Adipocyte (in vitro differentiated cells): ENCODE results near the gene MS4A13.
"Not testable (repeated sequence)": the region's sequence is repeated elsewhere in the genome, so short reads cannot be mapped to it uniquely, and the experiment has no call there.

Experiments used
- DNase-seq: peaks from one replicate; pipeline ENCODE4 v3.0.0-alpha.2; 2015; ENCODE audit warnings: low read depth
- H3K27me3 ChIP-seq: replicated peaks from 2 replicates; pipeline ENCODE4 v1.7.0; 2013; ENCODE audit warnings: mild to moderate bottlenecking, low read length, moderate library complexity; ENCODE audit not compliant: control insufficient read depth, insufficient read depth
- H3K36me3 ChIP-seq: 2 replicates; pipeline ENCODE4 v1.7.0; 2013; ENCODE audit warnings: low read length, mild to moderate bottlenecking, moderate library complexity; ENCODE audit not compliant: control insufficient read depth, insufficient read depth, severe bottlenecking
- H3K4me1 ChIP-seq: 2 replicates; pipeline ENCODE4 v1.7.0; 2013; ENCODE audit warnings: mild to moderate bottlenecking, low read length, moderate library complexity; ENCODE audit not compliant: control insufficient read depth, insufficient read depth
- H3K4me3 ChIP-seq: 2 replicates; pipeline ENCODE4 v1.7.0; 2013; ENCODE audit warnings: mild to moderate bottlenecking, low read length, moderate library complexity
- H3K9ac ChIP-seq: 2 replicates; pipeline ENCODE4 v1.7.0; 2013; ENCODE audit warnings: mild to moderate bottlenecking, low read length, moderate library complexity
- H3K9me3 ChIP-seq: 2 replicates; pipeline ENCODE4 v1.7.0; 2013; ENCODE audit warnings: mild to moderate bottlenecking, low read length, moderate library complexity; ENCODE audit not compliant: control insufficient read depth

The MS4A13 gene

GRCh38 chr11:60502221-60502775 is 12.9 kb upstream of the MS4A13 start:
- Histone ChIP-seq H3K9ac (no peak overlapping the region), H3K27me3 (no peaks in the 10 kb centered on the region), H3K9me3 (peaks cover 3% of the 10 kb centered on the region), H3K4me3 (no peak overlapping the region), H3K36me3 (no peaks in the 10 kb centered on the region), H3K4me1 (no peaks in the 10 kb centered on the region)
- DNase-seq = no peak

- Histone ChIP-seq H3K36me3 (no peaks in the 10 kb centered on the region), H3K4me3 (no peak overlapping the region), H3K9ac (no peak overlapping the region), H3K9me3 (peaks cover 3% of the 10 kb centered on the region), H3K4me1 (no peaks in the 10 kb centered on the region), H3K27me3 (no peaks in the 10 kb centered on the region)
- DNase-seq = no peak
Observed at GRCh38 chr11:60504219-60504905, 10.8 kb upstream of the MS4A13 start.

DNA sequence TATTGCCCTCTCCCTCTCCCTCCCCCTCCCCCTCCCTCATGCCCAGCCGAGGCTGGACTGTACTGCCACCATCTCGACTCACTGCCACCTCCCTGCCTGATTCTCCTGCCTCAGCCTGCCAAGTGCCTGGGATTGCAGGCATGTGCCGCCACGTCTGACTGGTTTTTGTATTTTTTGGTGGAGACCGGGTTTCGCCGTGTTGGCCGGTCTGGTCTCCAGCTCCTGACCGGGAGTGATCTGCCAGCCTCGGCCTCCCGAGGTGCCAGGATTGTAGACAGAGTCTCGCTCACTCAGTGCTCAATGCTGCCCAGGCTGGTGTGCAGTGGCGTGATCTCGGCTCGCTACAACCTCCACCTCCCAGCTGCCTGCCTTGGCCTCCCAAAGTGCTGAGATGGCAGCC is 5.6 kb upstream of the MS4A13 start:
- not testable (repeated sequence) for DNase-seq, H3K27me3 ChIP-seq, H3K9me3 ChIP-seq, H3K9ac ChIP-seq, H3K4me1 ChIP-seq, H3K4me3 ChIP-seq, H3K36me3 ChIP-seq

GRCh38 chr11:60510209-60510608 is 5.0 kb upstream of the MS4A13 start:
- not testable (repeated sequence) for DNase-seq, H3K27me3 ChIP-seq, H3K9ac ChIP-seq, H3K9me3 ChIP-seq, H3K4me1 ChIP-seq, H3K36me3 ChIP-seq, H3K4me3 ChIP-seq

GRCh38 chr11:60511393-60511792 is 3.8 kb upstream of the MS4A13 start:
- Histone ChIP-seq H3K9ac (no peak overlapping the region), H3K27me3 (no peaks in the 10 kb centered on the region), H3K36me3 (no peaks in the 10 kb centered on the region), H3K4me3 (no peak overlapping the region), H3K9me3 (no peaks in the 10 kb centered on the region), H3K4me1 (no peaks in the 10 kb centered on the region)
- no peak for DNase-seq

DNA sequence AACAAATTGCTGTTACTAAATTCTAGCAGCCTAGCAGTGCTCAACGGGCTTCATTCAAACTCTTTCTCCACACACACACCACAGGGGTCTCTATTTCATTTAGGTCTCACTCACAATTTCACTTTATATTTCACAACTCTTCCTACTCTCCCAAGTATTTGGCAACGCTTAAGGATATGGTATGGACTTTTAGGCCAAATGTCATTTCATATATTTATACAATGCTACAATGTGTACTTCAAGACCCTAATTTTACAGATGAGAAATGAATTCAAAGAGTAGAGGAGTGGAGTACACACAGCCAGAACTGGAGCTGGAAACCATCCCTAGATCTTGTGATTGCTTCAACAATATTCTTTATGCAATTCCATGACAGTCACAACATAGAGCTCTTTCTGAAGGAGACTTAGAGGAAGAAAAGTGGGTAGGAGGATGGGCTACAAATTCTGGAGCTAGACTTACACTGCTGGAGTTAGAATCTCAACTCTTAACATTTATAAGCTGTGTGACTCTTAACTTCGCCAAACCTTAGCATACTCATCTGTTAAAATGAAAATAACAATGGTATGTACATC is 2.5 kb upstream of the MS4A13 start:
- Histone ChIP-seq H3K9me3 (no peaks in the 10 kb centered on the region), H3K4me1 (no peaks in the 10 kb centered on the region), H3K27me3 (no peaks in the 10 kb centered on the region), H3K36me3 (no peaks in the 10 kb centered on the region), H3K9ac (no peak overlapping the region), H3K4me3 (no peak overlapping the region)
- no peak for DNase-seq

- no peak overlapping the region for H3K4me3 ChIP-seq
- H3K4me1 ChIP-seq = no peaks in the 10 kb centered on the region
- no peaks in the 10 kb centered on the region for H3K36me3 ChIP-seq
- no peaks in the 10 kb centered on the region for H3K9me3 ChIP-seq
- DNase-seq = no peak
- no peaks in the 10 kb centered on the region for H3K27me3 ChIP-seq
- no peak overlapping the region for H3K9ac ChIP-seq
Observed at GRCh38 chr11:60513496-60514460, 1.4 kb upstream of the MS4A13 start.

DNA sequence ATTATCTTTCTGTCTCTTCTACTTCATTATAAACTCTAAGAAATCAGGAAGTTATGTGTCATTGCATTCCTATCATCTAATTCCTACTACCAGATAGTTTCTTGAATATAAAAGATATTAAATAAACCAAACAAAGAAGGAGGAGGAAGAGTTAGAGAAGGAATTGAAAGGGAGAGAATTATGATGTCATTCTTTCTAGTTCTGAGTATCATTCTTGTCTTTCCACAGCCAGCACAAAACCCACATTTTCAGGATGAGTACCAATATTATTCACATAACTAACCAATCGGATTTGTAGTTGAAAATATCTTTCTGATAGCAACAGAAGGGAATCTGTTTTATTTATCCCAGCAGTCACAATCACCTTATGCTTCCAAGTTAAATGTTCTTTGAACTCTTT is 13.3 kb downstream of the MS4A13 start:
- Histone ChIP-seq H3K4me1 (no peaks in the 10 kb centered on the region), H3K27me3 (no peaks in the 10 kb centered on the region), H3K36me3 (no peaks in the 10 kb centered on the region), H3K4me3 (no peak overlapping the region), H3K9me3 (peaks cover 4% of the 10 kb centered on the region), H3K9ac (no peak overlapping the region)
- no peak for DNase-seq

- no peak for DNase-seq
- Histone ChIP-seq H3K4me3 (no peak overlapping the region), H3K9me3 (peaks cover 4% of the 10 kb centered on the region), H3K27me3 (no peaks in the 10 kb centered on the region), H3K36me3 (no peaks in the 10 kb centered on the region), H3K9ac (no peak overlapping the region), H3K4me1 (no peaks in the 10 kb centered on the region)
Observed at GRCh38 chr11:60528934-60529333, 13.7 kb downstream of the MS4A13 start.

- DNase-seq = no peak
- no peak overlapping the region for H3K4me3 ChIP-seq
- H3K9me3 ChIP-seq = peaks cover 4% of the 10 kb centered on the region
- H3K4me1 ChIP-seq = no peaks in the 10 kb centered on the region
- H3K36me3 ChIP-seq = no peaks in the 10 kb centered on the region
- no peak overlapping the region for H3K9ac ChIP-seq
- no peaks in the 10 kb centered on the region for H3K27me3 ChIP-seq
Observed at GRCh38 chr11:60530454-60531100, 15.4 kb downstream of the MS4A13 start.

- not testable (repeated sequence) for DNase-seq, H3K4me3 ChIP-seq, H3K27me3 ChIP-seq, H3K9ac ChIP-seq, H3K36me3 ChIP-seq, H3K9me3 ChIP-seq, H3K4me1 ChIP-seq
Observed at GRCh38 chr11:60532383-60532782, 17.2 kb downstream of the MS4A13 start.
